HG02610 (cell line): ENCODE measurements around the gene ANKRD53.
"Not testable (repeated sequence)": the region's sequence is repeated elsewhere in the genome, so short reads cannot be mapped to it uniquely, and the experiment has no call there.

Experiments
- ATAC-seq: cut with Tn5 transposase; IDR thresholded peaks from one replicate; pipeline ENCODE4 v1.9.1; 2021; ENCODE audit warnings: mild to moderate bottlenecking, moderate library complexity; ENCODE audit not compliant: unreplicated experiment

Gene ANKRD53

DNA sequence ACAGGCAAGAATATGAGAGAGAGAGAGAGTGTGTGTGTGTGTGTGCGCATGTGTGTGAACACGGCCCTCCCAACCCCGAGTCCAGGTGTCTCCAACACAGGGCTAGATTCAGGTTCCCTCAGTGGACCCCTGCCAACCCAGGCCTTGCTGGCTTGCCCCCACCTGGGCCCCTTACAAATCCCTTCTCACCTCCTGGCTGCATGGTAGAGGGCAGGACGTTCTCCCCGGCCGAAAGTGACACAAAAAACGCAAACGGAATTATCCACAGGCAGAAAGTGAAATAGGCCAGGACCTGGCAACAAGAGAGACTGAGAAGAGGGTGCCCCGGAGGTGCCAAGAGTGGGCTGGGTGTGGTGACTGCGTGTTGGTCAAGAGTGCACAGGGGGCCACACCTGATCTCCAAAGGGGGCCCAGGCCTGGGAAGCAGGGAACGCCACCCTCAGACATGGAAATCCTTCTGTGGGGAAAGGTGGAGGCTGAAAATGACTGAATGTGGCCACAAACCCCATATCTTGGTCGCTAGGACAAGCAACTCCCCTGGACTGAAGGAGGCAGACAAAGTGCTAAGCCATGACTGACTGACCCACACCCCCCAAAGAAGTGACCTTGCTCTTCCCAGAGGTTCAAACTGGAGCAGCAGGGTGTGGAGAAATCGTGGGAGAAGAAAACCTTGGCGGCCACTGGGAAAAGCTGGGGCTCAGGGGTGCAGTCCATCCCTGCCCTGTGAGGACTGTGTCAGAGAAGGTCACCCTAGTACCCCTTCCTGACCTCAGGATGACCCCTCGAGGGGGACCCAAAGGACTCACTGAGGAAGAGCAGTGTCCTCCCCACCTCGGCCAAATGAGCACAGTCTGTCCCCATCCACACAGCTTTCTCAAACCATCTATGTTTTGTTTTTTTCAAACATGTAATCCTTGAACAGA lies 10.6 kb downstream of the ANKRD53 start:
- no peak for ATAC-seq

DNA sequence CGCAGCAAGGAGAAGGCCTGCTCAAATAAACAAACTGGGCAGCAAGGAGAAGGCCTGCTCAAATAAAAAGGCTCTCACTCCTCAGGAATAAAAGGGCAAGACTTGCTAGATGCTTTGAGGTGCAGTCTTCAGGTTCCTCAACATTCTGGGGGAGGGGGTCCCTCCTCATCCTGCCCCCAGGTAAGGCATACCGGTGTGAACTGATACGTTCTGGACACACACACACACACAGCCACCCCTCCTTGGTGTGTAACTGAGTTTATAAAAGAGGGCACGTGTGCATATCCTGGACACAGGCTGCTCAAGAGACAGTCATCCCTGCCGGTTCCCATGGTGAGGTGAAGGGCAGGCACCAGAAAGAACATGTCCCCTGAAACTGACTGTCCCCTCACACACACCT lies 11.8 kb downstream of the ANKRD53 start:
- no peak for ATAC-seq

DNA sequence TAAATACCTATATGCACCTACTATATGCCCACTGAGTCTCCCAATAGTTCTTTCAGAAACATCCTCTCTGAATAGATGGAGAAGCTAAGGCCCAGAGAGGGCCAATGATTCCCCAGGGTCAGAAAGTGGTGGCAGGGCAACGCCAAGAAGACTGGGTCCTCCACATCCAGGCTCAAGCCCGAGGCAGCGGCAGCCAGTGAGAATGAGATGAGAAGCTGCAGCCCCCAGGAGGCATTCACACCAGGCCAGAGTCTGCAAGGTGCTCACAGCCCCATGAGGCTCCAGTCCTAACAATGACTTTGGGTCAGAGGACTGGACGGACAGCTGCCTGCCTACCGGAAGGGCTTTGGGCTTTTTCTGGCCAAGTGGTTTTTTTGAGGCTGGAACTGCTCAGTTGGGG lies 12.7 kb downstream of the ANKRD53 start:
- no peak for ATAC-seq

DNA sequence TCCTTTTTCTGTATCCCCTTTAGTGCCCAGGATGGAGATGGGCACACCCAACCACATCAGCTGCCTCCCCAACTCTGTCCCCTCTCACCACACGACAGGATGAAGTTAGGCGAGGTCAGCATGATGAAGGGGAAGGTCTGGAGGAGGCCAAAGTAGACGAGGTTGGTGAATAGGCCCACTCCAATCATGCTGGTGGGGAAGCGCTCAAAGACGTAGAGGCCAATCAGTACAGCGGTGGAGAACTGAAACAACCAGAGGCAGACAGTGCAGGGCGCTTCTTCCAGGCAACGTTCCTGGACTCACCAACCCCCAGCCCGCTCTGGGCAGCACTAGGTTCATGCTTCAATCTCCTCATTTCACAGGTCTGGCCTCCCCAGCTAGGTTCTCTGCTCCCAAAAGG lies 13.3 kb downstream of the ANKRD53 start:
- no peak for ATAC-seq

DNA sequence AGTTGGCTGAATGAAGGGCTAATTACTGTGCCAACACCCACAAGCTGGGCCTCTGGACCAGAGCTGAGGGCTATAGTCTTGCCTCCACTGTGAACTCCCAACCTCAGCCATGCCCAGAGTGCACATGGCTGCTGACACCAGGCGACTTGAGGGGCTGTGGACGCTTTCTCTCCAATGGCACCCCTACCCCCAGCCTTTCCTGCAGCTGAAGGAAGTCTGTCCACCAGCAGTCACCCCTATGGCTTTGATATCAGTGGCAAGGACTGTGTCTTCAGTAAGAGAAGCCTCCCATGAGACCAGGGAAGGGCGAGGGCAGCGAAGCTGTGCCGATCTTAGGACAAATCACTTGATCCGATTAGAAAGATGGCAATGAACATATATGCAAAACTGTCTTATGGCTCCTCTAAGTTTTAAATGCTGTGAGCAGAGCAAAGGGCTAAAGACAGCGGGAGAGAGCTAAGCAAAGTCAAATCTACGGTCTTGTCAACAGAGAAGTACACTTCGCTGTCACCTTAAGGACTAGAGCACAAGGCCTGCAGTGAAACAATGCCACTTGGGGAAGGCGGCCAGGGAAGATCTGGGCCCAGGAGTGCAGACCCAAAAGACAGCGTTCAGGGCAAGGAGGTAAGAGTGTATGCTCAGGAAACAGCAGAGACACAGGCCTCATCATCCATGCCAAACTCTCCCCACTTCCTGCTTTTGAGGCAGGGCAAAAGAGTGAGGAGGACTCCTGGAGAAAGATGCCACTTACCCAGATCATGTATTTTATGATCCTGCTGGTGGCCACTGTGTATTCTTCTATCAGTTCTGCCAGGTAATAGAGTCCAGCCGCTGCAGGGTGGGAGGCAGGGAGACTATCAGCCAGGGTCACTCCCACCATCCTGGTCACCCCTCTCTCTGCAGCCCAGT lies 14.8 kb downstream of the ANKRD53 start:
- no peak for ATAC-seq

DNA sequence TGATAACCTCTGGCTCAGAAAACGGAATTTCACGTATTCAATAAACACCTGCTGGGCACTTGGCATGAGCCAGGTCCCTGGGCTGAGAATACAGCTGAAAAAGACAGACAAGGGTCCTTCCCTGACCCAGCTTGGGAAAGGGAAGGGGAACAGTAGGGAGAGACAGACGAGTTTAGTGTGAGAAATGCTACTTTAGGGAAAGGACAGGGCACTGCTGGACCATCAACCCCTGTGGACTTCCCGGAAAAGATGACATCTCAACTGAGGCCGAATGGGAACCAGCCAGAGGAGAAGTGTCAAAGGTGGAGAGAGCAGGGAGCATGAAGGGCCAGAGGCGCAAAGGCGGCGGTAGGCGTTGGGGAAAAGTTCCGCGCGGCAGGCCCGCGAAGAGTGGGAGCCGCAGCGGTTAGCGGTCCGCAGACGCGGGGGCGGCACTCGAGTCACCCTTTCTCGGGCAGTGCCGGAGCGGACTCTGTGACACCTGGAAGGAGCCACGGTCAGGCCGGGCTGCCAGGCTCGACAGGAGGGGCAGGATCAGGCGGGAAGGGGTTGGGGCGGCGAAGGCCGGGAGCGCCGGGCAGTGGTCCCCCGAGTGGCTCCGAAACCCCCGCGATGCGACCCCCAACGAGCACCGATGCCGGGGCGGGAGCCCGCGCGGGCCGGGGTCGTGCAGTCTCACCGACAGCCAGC lies 15.7 kb downstream of the ANKRD53 start:
- peak; percentile 30 for ATAC-seq

DNA sequence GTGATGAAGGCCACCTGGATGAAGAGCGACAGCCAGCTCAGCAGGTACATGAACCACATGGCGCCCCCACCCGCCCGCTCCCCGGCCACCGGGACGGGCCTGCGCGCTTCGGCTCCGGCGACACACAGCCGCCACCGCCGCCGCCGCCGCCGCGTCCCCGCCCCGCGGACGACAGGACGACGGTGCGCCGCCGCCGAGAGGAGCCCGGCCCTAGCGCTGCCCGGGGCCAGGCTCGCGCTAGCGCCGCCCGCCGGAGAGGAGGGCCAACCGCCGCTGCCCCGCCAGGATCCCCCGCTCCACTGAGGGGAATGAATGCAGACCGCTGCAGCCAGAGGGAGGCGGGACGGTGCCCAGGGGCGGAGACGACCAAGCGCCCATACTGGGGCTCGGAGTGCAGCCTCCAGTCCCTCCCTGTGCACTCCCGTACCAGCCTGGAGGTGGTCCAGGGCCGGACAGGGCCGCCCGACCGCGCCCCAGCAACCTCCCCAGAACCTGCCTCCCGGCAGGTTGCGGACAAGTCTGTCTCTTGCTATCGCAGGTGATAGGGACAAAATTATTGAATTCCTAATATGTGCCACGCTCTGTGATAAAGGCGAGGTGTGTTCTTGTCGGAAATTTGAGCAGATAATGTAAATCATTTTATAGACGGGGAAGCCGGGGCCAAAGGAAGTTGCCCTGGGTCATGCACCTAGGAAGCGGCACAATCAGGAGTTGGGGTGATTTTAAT lies 16.4 kb downstream of the ANKRD53 start, which contains the start of gene TEX261:
TSS of gene TEX261 (minus strand) at position 175 of the 727 bp plus-strand sequence. CDS start at position 59, 116 bp downstream.
- peak; percentile 95 for ATAC-seq

DNA sequence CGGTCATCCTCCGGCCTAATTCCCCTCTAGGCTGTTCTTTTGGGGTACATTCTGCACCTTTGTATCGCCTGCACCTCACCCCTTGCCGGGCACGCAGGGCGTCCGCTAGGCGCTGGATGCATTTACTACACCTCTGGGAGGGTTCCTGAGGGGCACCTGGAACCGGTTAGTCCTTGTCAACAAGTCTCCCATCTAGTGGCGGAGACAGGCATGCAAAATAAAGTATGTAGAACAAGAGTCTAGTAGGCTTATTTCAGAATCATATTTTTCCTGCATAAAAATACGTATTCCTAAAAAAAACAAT lies 16.9 kb downstream of the ANKRD53 start:
- peak; percentile 41 for ATAC-seq

DNA sequence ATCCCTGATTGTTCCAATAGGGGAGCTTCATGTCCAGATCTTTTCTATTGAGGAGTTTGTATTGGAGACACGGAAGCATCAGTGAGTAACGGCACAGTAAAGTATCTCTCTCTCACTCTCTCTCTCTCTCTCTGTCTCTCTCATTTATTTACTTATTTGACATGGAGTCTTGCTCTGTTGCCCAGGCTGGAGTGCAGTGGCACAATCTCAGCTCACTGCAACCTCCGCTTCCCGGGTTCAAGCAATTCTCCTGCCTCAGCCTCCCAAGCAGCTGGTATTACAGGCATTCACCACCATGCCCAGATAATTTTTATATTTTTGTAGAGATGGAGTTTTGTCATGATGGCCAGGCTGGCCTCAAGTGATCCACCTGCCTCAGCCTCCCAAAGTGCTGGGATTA lies 20.5 kb downstream of the ANKRD53 start:
- ATAC-seq: not testable (repeated sequence)

DNA sequence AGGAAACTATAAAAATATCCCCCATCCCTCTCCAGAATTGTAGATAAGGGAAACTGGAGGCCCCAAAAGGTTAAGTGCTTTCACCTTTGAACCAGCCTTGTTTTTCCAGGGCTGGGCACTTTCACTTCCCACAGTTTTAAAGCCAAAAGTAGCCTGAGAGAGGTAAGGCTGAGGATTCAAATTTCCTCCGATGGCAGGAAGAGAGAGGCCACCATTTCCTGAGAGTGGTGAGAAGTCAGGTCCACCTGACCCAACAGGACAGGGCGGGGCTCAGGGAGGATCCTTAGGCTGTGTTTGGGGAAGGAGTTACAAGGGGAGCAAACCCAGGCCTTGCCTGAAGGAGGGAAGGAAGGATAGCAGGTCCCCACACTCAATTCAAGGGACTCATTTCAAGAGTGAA lies 20.9 kb downstream of the ANKRD53 start:
- no peak for ATAC-seq

DNA sequence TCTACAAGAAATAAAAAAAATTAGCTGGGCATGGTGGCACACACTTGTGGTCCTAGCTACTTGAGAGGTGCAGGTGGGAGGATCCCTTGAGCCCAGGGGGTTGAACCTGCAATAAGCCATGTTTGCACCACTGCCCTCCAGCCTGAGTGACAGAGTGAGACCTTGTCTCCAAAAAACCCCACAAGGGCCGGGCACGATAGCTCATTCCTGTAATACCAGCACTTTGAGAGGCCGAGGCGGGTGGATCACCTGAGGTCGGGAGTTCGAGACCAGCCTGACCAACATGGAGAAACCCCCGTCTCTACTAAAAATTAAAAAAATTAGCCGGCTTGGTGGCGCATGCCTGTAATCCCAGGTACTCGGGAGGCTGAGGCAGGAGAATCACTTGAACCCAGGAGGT lies 21.5 kb downstream of the ANKRD53 start:
- not testable (repeated sequence) for ATAC-seq

DNA sequence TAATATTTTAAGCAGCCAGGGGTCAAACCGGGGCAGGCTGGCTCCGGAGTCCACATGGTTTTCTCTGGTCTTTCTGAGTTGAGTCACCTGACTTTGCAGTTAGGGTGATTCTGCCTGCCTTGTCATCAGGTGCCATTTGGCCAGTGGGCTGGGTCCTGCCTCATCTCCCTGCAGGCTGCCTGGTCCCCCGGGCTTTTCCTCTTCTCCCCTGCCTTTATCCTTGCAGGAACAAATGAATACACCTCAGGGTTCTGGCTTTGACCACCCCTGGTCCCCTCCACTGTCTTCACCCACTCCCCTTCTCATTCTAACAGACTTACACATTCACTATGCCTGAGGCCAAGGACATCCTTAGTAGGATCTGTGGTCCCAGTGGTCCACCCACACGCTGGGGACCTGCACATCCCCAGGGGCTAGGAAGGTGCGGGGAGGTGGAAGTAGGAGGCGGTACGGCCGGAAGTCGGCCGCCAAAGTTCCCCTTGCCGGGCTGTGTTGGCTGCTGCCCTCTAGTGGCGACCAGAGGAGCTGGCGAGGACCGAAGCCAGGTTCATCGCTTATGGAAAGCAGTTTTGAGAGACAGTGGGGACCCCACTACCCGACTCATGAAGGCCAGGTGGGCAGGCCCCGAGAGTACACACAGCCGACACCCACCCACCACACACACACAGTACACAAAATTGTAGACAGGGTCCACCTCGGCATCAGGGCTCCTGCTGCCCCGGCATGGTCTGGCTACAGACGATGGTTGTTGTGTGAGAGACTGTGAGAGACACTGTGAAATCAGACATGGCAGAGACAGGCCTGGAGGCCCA lies 22.6 kb downstream of the ANKRD53 start:
- ATAC-seq: peak; percentile 86

DNA sequence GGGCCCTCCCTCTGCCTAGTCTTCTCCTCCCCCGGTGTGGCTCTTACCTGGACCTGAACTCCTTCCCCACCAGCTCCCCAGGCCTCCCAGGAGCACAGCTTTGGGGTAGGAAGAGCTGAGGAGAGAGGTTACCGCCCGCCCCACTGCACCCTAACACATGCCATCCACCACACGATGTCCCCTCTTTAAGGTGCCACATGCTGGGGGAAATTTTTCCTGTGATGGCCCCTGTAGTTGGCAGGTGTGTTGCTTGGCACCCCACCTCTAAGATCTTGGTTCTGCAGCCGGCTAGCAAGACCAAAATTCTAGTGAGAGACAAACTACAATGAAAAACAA lies 23.1 kb downstream of the ANKRD53 start:
- no peak for ATAC-seq

DNA sequence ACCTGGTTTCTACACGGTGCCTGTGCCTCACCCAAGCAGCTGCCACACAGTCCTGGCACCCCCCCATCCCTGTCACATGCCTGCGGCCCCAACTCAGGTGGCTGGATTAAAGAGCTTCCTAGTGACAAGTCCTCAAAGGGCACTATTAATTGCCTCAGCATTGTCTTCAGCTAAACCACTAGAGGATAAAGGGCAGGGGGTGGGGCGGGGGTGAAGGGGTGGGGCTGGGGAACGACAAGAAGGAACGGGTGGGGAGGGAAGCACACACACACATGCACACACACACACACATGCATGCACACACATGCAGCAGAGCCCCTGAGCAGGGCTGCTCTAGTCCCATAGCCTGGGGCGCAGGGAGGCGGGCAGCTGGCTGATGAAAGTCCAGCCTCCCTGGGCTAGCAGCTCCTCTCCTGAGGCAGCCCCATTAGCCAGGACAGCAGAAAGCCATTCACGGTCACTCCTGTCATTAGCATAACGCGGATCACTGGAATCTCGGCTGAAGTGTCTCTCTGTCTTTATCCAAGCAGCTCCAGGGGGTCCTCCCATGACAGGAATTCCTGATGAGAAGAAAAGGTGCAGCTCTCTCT lies 23.6 kb downstream of the ANKRD53 start:
- ATAC-seq: no peak

DNA sequence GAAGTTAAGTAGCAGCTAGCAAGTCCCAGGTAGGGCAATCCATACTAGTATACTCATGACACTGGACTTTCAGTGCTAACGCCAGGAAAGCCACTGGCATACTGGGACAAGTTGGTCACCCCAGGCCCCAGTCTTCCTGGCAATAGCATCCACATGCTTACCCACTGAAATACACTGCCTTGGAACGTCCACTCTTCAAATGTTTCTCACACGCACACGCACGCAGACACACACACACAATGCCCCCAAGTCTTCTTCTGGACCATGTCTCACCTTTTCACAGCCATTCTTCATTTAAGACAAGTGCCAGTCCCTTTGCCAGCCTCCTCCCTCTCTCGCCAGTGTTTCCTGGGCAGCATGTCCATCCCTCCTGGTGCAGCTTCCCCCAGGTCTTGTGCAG lies 25.0 kb downstream of the ANKRD53 start:
- no peak for ATAC-seq

DNA sequence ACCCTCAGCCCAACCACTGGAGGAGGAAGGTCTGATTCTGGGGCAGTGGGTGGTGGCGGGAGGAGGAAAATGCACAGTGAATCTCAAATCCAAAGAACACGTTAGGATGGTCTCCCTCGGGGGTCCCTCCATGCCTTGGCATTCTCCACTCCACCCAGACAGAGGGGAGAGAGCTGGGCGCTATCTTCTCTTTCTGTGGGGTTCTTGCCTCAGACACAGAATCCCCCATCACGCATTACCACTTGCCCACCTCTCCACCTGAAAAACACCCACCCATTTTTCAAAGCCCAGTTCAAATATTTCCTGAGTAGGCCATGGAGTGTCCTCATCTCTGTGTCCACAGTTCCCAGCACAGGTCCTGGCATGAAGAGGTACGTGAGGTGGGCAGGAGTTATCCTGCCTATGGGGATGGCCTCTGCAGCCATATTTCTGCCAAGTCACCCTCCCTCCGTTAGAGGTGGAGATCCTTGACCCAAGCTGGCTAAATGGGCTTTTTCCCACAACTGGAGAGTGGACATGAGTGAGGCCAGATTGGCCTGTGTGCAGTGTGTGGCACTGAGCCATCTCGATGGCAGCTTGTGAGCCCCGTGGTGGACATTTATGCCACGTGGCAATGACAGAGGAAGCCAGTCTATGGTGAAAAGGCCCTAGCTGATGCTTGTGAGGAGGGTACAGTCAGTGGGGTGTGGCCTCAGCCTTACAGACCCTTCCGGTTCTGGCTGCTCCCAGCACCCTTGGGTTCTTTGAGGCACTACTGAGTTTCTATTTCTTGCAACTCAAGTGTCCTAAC lies 25.7 kb downstream of the ANKRD53 start:
- no peak for ATAC-seq

DNA sequence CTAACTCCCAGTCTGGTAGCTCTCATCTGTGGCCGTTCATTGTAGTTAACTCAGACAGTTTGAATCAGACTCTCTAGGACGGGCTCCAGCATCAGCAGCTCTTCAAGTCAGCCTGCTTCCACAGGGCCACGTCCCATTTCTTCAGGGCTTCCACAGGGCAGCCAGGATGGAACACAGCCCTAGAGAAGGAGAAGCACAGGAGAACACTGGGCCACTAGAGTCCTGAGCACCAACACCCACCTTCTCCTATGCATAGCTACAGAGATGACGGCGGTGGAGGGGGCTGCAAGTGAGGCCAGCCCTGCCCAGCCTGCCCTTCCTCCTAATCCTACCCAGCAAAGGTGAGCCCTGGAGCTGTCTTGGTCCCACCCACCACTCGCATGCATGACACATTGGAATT lies 26.4 kb downstream of the ANKRD53 start:
- ATAC-seq: no peak

DNA sequence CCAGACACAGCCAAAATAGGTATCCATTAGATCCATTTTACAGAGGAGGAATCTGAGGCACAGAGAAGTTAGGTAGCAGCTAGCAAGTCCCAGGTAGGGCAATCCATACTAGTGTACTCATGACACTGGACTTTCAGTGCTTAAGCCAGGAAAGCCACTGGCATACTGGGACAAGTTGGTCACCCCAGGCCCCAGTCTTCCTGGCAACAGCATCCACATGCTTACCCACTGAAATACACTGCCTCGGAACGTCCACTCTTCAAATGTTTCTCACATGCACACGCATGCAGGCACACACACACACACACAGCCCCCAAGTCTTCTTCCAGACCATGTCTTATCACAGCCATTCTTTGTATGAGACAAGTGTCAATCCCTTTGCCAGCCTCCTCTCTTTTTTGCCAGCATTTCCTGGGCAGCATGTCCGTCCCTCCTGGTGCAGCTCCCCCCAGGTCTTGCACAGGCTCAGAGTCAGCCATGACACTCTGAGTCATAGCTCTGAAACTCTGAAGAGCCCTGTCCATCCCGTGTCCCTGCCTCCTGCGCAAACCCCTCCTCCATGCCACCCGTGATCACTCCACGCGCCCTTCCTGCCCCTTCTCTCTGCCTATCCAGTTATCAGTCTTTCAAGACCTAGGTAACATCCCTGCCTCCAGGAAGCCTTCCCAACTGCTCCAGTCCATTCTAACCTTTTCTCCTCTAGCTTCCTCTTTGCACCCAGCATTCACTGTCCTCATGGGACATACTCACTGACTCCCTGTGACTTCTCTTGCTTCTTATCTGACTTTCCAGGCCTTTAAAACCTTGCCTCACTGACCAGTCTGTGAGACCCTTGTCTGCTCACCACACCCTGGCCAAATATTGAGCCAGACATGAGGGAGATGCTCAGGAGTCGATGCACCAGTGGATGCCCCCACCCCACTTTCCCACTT lies 27.1 kb downstream of the ANKRD53 start:
- ATAC-seq: no peak
